Nephron (organoid): ENCODE data around the gene WIPF1.

Experiments used
- H3K27ac Mint-ChIP-seq, 3 experiments: 2 replicates each; pipeline ENCODE4 v1.8.0; 2020; ENCODE audit warnings: mixed read lengths in 3 of 3, mild to moderate bottlenecking in 2 of 3, moderate library complexity in 1 of 3
- H3K27me3 Mint-ChIP-seq: 2 replicates; pipeline ENCODE4 v1.8.0; 2021; ENCODE audit warnings: low read depth, mild to moderate bottlenecking, moderate library complexity, mixed read lengths
- H3K36me3 Mint-ChIP-seq: 2 replicates; pipeline ENCODE4 v1.8.0; 2020; ENCODE audit warnings: low read depth, mixed read lengths
- H3K4me1 Mint-ChIP-seq: 2 replicates; pipeline ENCODE4 v1.8.0; 2020; ENCODE audit warnings: mixed read lengths
- H3K4me3 Mint-ChIP-seq, 3 experiments: 2 replicates each; pipeline ENCODE4 v1.8.0; 2020; ENCODE audit warnings: mild to moderate bottlenecking in 3 of 3, mixed read lengths in 3 of 3, moderate library complexity in 2 of 3
- H3K9me3 Mint-ChIP-seq: 2 replicates; pipeline ENCODE4 v1.8.0; 2020; ENCODE audit warnings: mixed read lengths
- CTCF ChIP-seq, 3 experiments: fragments of 200-600 bp; sonication (generic); IDR thresholded peaks; one replicate each; pipeline ENCODE4 v1.5.0; 2021; ENCODE audit warnings: antibody characterized with exemption in 3 of 3; ENCODE audit not compliant: unreplicated experiment in 3 of 3

Gene WIPF1

GRCh38 chr2:174546519-174547506 is 50.8 kb downstream of the WIPF1 start:
- Mint-ChIP-seq H3K36me3 (no peaks in the 10 kb centered on the region), H3K4me1 (no peaks in the 10 kb centered on the region), H3K27me3 (no peaks in the 10 kb centered on the region), H3K27ac (no peak overlapping the region), H3K9me3 (peaks cover 3% of the 10 kb centered on the region), H3K4me3 (no peak overlapping the region)
- TF ChIP-seq CTCF (IDR thresholded peaks at IDR 0.05; ENCODE audit: unreplicated experiment in 3 of 3) = peak in 1 of 3 experiments; percentile 23

GRCh38 chr2:174545240-174545639 is 52.4 kb downstream of the WIPF1 start:
- Mint-ChIP-seq H3K27me3 (no peaks in the 10 kb centered on the region), H3K36me3 (no peaks in the 10 kb centered on the region), H3K27ac (no peak overlapping the region), H3K4me3 (no peak overlapping the region), H3K4me1 (no peaks in the 10 kb centered on the region), H3K9me3 (peaks cover 3% of the 10 kb centered on the region)
- no peak for TF ChIP-seq CTCF (IDR thresholded peaks at IDR 0.05; ENCODE audit: unreplicated experiment in 3 of 3)

- Mint-ChIP-seq H3K9me3 (peaks cover 3% of the 10 kb centered on the region), H3K4me1 (no peaks in the 10 kb centered on the region), H3K27ac (no peak overlapping the region), H3K36me3 (no peaks in the 10 kb centered on the region), H3K4me3 (no peak overlapping the region), H3K27me3 (no peaks in the 10 kb centered on the region)
- TF ChIP-seq CTCF (IDR thresholded peaks at IDR 0.05; ENCODE audit: unreplicated experiment in 3 of 3) = no peak
Observed at GRCh38 chr2:174544802-174545201, 52.8 kb downstream of the WIPF1 start.

- no peaks in the 10 kb centered on the region for H3K4me1 Mint-ChIP-seq
- H3K9me3 Mint-ChIP-seq = peaks cover 3% of the 10 kb centered on the region
- H3K4me3 Mint-ChIP-seq = no peak overlapping the region
- no peaks in the 10 kb centered on the region for H3K27me3 Mint-ChIP-seq
- no peak overlapping the region for H3K27ac Mint-ChIP-seq
- TF ChIP-seq CTCF (IDR thresholded peaks at IDR 0.05; ENCODE audit: unreplicated experiment in 3 of 3) = no peak
- H3K36me3 Mint-ChIP-seq = no peaks in the 10 kb centered on the region
Observed at GRCh38 chr2:174544156-174544555, 53.4 kb downstream of the WIPF1 start.

- Mint-ChIP-seq H3K4me1 (no peaks in the 10 kb centered on the region), H3K27me3 (no peaks in the 10 kb centered on the region), H3K36me3 (no peaks in the 10 kb centered on the region), H3K9me3 (no peaks in the 10 kb centered on the region), H3K27ac (no peak overlapping the region), H3K4me3 (no peak overlapping the region)
- no peak for TF ChIP-seq CTCF (IDR thresholded peaks at IDR 0.05; ENCODE audit: unreplicated experiment in 3 of 3)
Observed at GRCh38 chr2:174540893-174541292, 56.7 kb downstream of the WIPF1 start.
